ENCODE measurements around the gene NSUN5. TPM values are rescaled to one million over a fixed set of nuclear protein-coding genes. Genes with fewer than 3 reads are reported as not detected.

NSUN5 gene
- total and polyA plus RNA-seq, 2 donors (not counting 3 experiments of a cell fraction or from before 2014, with no cell fraction given): 4.1 to 6.8 TPM

DNA sequence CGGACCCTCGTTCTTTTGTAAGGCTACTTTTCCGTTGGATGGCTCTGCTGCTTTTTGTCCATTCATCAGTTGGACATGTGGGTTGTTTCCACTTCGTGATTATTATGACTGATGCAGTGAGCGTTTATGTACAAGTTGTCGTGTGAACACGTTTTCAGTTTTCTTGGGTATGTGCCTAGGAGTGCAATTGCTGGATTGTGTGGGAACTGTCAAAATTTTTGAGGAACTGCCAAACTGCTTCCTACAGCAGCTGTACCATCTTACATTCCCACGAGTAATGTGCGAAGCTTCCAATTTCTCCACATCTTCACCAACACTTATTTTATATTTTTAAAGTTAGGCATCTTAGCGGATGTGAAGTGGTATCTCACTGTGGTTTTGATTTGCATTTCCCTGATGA lies 29.7 kb upstream of the NSUN5 start:
- Histone ChIP-seq H3K4me2 (ENCODE audit: insufficient read depth, low read length) (no peak overlapping the region), H3K27me3 (ENCODE audit: control insufficient read depth in 2 of 2, insufficient read depth in 2 of 2, low read length in 2 of 2) (peaks cover 12 to 13% of the 10 kb centered on the region in 2 experiments), H3K9me3 (replicated peaks; ENCODE audit: control insufficient read depth, insufficient read depth, low read length) (no peaks in the 10 kb centered on the region), H3K79me2 (ENCODE audit: control insufficient read depth, insufficient read depth, low read length) (no peaks in the 10 kb centered on the region), H3K4me3 (replicated peaks in 1 of 3; ENCODE audit: insufficient read depth in 1 of 3, low read depth in 1 of 3, low read length in 3 of 3) (no peak overlapping the region), H3K36me3 (ENCODE audit: control insufficient read depth in 2 of 2, extremely low read depth in 1 of 2, insufficient read depth in 2 of 2, low read length in 2 of 2) (no peaks in the 10 kb centered on the region), H3K4me1 (ENCODE audit: control insufficient read depth, extremely low read depth, insufficient read depth, low read length) (no peaks in the 10 kb centered on the region), H4K20me1 (replicated peaks; ENCODE audit: control insufficient read depth, extremely low read depth, insufficient read depth, low read length) (no peaks in the 10 kb centered on the region), H3K27ac (ENCODE audit: insufficient read depth, low read depth, low read length) (no peak overlapping the region), H3K9me1 (replicated peaks; ENCODE audit: control insufficient read depth, extremely low read depth, insufficient read depth, low read length) (no peaks in the 10 kb centered on the region), H2AFZ (ENCODE audit: low read depth, low read length) (no peak overlapping the region), H3K9ac (replicated peaks; ENCODE audit: extremely low read depth, insufficient read depth, low read length) (no peak overlapping the region)
- BruUV-seq (replicated peaks): no TSS peak
- FAIRE-seq: no peak
- dilution Hi-C loops (cut with MboI; ENCODE audit: extremely low pct_ligation_motif_present, low sequenced_read_pairs): no loop called here
- CTCF ChIA-PET: no interaction called here
- DNase-seq (ENCODE audit: low read depth, low spot score): no peak
- TF ChIP-seq, protein P1, sequence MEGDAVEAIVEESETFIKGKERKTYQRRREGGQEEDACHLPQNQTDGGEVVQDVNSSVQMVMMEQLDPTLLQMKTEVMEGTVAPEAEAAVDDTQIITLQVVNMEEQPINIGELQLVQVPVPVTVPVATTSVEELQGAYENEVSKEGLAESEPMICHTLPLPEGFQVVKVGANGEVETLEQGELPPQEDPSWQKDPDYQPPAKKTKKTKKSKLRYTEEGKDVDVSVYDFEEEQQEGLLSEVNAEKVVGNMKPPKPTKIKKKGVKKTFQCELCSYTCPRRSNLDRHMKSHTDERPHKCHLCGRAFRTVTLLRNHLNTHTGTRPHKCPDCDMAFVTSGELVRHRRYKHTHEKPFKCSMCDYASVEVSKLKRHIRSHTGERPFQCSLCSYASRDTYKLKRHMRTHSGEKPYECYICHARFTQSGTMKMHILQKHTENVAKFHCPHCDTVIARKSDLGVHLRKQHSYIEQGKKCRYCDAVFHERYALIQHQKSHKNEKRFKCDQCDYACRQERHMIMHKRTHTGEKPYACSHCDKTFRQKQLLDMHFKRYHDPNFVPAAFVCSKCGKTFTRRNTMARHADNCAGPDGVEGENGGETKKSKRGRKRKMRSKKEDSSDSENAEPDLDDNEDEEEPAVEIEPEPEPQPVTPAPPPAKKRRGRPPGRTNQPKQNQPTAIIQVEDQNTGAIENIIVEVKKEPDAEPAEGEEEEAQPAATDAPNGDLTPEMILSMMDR (IDR thresholded peaks at IDR 0.05; ENCODE audit: extremely low read depth in 1 of 2, insufficient read depth in 1 of 2, low read depth in 1 of 2, low read length in 2 of 2): no peak
- TF ChIP-seq POLR2AphosphoS5 (IDR thresholded peaks at IDR 0.05; ENCODE audit: insufficient read depth, low read depth, low read length): no peak
- TF ChIP-seq FOS (IDR thresholded peaks at IDR 0.05; ENCODE audit: borderline replicate concordance, insufficient read depth, low read length): no peak
- no peak for TF ChIP-seq JUN (IDR thresholded peaks at IDR 0.05; ENCODE audit: borderline replicate concordance, insufficient read depth, insufficient read length, low read depth)
- no peak for TF ChIP-seq EZH2 (IDR thresholded peaks at IDR 0.05; ENCODE audit: borderline replicate concordance, low read depth, low read length, severe bottlenecking)
- TF ChIP-seq, protein P2, sequence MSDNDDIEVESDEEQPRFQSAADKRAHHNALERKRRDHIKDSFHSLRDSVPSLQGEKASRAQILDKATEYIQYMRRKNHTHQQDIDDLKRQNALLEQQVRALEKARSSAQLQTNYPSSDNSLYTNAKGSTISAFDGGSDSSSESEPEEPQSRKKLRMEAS (IDR thresholded peaks at IDR 0.05; ENCODE audit: insufficient read depth, insufficient read length): no peak
- TF ChIP-seq GATA2 (IDR thresholded peaks at IDR 0.05; ENCODE audit: insufficient read depth, insufficient read length, low read depth, low read length): no peak
- TF ChIP-seq POLR2A (IDR thresholded peaks at IDR 0.05; ENCODE audit: low read depth, low read length): no peak
- POLR2A ChIA-PET: no interaction called here
- intact Hi-C loops (cut with micrococcal nuclease): no loop called here
